ENCODE measurements around the gene C1QTNF2. TPM values are rescaled to one million over a fixed set of nuclear protein-coding genes. Genes with fewer than 3 reads are reported as not detected.

The C1QTNF2 gene
- polyA plus RNA-seq, 1 donor from 2014 or later, result 0.09 TPM

DNA sequence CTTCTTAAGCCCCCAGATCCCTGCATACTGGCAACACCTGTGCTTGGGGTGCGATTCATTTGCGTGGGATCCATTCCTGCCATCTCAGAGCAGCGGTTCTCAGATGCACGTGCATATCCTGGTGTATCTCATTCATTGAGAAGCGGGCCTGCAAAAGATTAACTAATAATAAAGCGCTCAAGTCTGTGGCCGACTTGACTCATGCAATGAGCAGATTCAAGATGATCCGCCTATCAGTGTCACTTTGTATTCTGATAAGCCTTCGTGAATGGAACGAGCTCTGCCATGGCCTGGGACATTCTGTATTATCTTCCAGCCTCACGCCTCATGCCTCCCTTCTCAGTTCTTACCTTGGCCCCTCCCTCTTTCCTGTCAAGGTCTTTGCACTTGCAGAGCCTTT lies 22.3 kb downstream of the C1QTNF2 start:
- Histone ChIP-seq H3K9me2 (ENCODE audit: insufficient read depth, low read length) (no peaks in the 10 kb centered on the region), H2AFZ (ENCODE audit: low read depth, low read length) (no peak overlapping the region)

DNA sequence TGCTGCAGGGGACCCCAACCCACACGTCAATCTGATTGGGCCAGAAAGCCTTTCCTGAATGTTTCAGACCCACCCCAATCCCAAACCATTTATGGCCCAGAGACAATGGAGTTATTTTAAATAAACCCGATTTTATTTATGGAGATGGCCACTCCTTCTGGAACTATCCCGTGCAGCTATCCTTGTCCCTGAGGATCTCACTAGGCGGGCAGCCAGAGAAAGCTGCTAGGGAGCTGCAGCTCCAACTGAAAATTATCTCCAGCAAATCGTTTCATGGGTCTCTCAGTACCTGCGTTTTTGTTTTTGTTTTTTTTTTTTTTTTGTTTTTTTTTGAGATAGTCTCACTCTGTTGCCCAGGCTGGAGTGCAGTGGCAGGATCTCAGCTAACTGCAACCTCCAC lies 23.0 kb downstream of the C1QTNF2 start:
- Histone ChIP-seq H3K4me2 (ENCODE audit: low read length) (no peak overlapping the region), H2AFZ (ENCODE audit: low read depth, low read length) (no peak overlapping the region), H3K9me2 (ENCODE audit: insufficient read depth, low read length) (no peaks in the 10 kb centered on the region), H3K79me2 (replicated peaks; ENCODE audit: insufficient read depth, low read length) (no peaks in the 10 kb centered on the region), H3K27ac (ENCODE audit: low read length) (no peak overlapping the region), H4K20me1 (ENCODE audit: insufficient read depth) (no peaks in the 10 kb centered on the region), H3F3A (ENCODE audit: insufficient read depth, low read length, poor library complexity, severe bottlenecking) (no peaks in the 10 kb centered on the region), H3K4me3 (ENCODE audit: low read length) (no peak overlapping the region), H3K9me3 (ENCODE audit: low read length) (no peaks in the 10 kb centered on the region), H3K9ac (ENCODE audit: low read length) (no peak overlapping the region), H3K36me3 (ENCODE audit: insufficient read depth, low read length) (no peaks in the 10 kb centered on the region), H3K27me3 (ENCODE audit: insufficient read depth, low read depth, low read length) (no peaks in the 10 kb centered on the region)
- TF ChIP-seq RAD21 (conservative IDR thresholded peaks at IDR 0.05) (no peak), TAF1 (IDR thresholded peaks at IDR 0.05; ENCODE audit: low read depth) (no peak), EP300 (conservative IDR thresholded peaks at IDR 0.05; ENCODE audit: poor library complexity, severe bottlenecking) (no peak), MXI1 (conservative IDR thresholded peaks at IDR 0.05; ENCODE audit: poor library complexity, severe bottlenecking) (no peak), POLR2AphosphoS5 (IDR thresholded peaks at IDR 0.05) (no peak), EZH2 (IDR thresholded peaks at IDR 0.05; ENCODE audit: borderline replicate concordance, insufficient read depth, low read length, poor library complexity, severe bottlenecking) (no peak), SMC3 (conservative IDR thresholded peaks at IDR 0.05; ENCODE audit: poor library complexity) (no peak)
- TF ChIP-seq, protein P1, sequence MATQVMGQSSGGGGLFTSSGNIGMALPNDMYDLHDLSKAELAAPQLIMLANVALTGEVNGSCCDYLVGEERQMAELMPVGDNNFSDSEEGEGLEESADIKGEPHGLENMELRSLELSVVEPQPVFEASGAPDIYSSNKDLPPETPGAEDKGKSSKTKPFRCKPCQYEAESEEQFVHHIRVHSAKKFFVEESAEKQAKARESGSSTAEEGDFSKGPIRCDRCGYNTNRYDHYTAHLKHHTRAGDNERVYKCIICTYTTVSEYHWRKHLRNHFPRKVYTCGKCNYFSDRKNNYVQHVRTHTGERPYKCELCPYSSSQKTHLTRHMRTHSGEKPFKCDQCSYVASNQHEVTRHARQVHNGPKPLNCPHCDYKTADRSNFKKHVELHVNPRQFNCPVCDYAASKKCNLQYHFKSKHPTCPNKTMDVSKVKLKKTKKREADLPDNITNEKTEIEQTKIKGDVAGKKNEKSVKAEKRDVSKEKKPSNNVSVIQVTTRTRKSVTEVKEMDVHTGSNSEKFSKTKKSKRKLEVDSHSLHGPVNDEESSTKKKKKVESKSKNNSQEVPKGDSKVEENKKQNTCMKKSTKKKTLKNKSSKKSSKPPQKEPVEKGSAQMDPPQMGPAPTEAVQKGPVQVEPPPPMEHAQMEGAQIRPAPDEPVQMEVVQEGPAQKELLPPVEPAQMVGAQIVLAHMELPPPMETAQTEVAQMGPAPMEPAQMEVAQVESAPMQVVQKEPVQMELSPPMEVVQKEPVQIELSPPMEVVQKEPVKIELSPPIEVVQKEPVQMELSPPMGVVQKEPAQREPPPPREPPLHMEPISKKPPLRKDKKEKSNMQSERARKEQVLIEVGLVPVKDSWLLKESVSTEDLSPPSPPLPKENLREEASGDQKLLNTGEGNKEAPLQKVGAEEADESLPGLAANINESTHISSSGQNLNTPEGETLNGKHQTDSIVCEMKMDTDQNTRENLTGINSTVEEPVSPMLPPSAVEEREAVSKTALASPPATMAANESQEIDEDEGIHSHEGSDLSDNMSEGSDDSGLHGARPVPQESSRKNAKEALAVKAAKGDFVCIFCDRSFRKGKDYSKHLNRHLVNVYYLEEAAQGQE (IDR thresholded peaks at IDR 0.05; ENCODE audit: borderline replicate concordance), result no peak
- TF ChIP-seq, protein P2, sequence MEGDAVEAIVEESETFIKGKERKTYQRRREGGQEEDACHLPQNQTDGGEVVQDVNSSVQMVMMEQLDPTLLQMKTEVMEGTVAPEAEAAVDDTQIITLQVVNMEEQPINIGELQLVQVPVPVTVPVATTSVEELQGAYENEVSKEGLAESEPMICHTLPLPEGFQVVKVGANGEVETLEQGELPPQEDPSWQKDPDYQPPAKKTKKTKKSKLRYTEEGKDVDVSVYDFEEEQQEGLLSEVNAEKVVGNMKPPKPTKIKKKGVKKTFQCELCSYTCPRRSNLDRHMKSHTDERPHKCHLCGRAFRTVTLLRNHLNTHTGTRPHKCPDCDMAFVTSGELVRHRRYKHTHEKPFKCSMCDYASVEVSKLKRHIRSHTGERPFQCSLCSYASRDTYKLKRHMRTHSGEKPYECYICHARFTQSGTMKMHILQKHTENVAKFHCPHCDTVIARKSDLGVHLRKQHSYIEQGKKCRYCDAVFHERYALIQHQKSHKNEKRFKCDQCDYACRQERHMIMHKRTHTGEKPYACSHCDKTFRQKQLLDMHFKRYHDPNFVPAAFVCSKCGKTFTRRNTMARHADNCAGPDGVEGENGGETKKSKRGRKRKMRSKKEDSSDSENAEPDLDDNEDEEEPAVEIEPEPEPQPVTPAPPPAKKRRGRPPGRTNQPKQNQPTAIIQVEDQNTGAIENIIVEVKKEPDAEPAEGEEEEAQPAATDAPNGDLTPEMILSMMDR (IDR thresholded peaks at IDR 0.05; ENCODE audit: poor library complexity, severe bottlenecking), result no peak

More for the DNA sequence above, 22.3 kb downstream of the C1QTNF2 start:
- Histone ChIP-seq H3K4me3 (ENCODE audit: low read length) (no peak overlapping the region), H3K4me2 (ENCODE audit: low read length) (no peak overlapping the region), H3K79me2 (replicated peaks; ENCODE audit: insufficient read depth, low read length) (no peaks in the 10 kb centered on the region), H4K20me1 (ENCODE audit: insufficient read depth) (no peaks in the 10 kb centered on the region), H3K36me3 (ENCODE audit: insufficient read depth, low read length) (no peaks in the 10 kb centered on the region), H3F3A (ENCODE audit: insufficient read depth, low read length, poor library complexity, severe bottlenecking) (no peaks in the 10 kb centered on the region), H3K27me3 (ENCODE audit: insufficient read depth, low read depth, low read length) (no peaks in the 10 kb centered on the region), H3K27ac (ENCODE audit: low read length) (no peak overlapping the region), H3K9me3 (ENCODE audit: low read length) (no peaks in the 10 kb centered on the region), H3K9ac (ENCODE audit: low read length) (no peak overlapping the region)
- TF ChIP-seq MXI1 (conservative IDR thresholded peaks at IDR 0.05; ENCODE audit: poor library complexity, severe bottlenecking), result no peak
- TF ChIP-seq TAF1 (IDR thresholded peaks at IDR 0.05; ENCODE audit: low read depth), result no peak
- TF ChIP-seq, protein P1 (IDR thresholded peaks at IDR 0.05; ENCODE audit: borderline replicate concordance), result no peak
- no peak for TF ChIP-seq EP300 (conservative IDR thresholded peaks at IDR 0.05; ENCODE audit: poor library complexity, severe bottlenecking)
- TF ChIP-seq, protein P2 (IDR thresholded peaks at IDR 0.05; ENCODE audit: poor library complexity, severe bottlenecking), result no peak
- TF ChIP-seq POLR2AphosphoS5 (IDR thresholded peaks at IDR 0.05), result no peak
- TF ChIP-seq SMC3 (conservative IDR thresholded peaks at IDR 0.05; ENCODE audit: poor library complexity), result no peak
- TF ChIP-seq RAD21 (conservative IDR thresholded peaks at IDR 0.05), result no peak
- TF ChIP-seq EZH2 (IDR thresholded peaks at IDR 0.05; ENCODE audit: borderline replicate concordance, insufficient read depth, low read length, poor library complexity, severe bottlenecking), result no peak

All from neural cell (in vitro differentiated cells).